GM12878 (cell line): ENCODE measurements around the gene AGRP.

Experiments
- NR2C2 ChIP-seq: IDR thresholded peaks from 2 replicates; pipeline ENCODE4 v1.6.1; 2011; ENCODE audit warnings: borderline replicate concordance, low read depth; ENCODE audit not compliant: control insufficient read depth, insufficient read length
- REST ChIP-seq: IDR thresholded peaks from 2 replicates; pipeline ENCODE4 v1.6.1; 2012; ENCODE audit warnings: mild to moderate bottlenecking, low read depth, low read length
- TCF3 ChIP-seq: IDR thresholded peaks from 2 replicates; pipeline ENCODE4 v1.6.1; 2012; ENCODE audit warnings: low read depth, mild to moderate bottlenecking, low read length, borderline replicate concordance; ENCODE audit not compliant: insufficient read depth
- TF ChIP-seq, protein P1 (sequence below), 3 experiments: IDR thresholded peaks in 2 of 3; conservative IDR thresholded peaks in 1 of 3; 2 replicates each; pipeline ENCODE4 v1.5.1; 2011; ENCODE audit warnings: low read depth in 3 of 3, low read length in 3 of 3, mild to moderate bottlenecking in 3 of 3, control low read depth in 2 of 3, moderate library complexity in 2 of 3, inconsistent platforms in 1 of 3, mixed read lengths in 1 of 3; ENCODE audit not compliant: control insufficient read depth in 2 of 3, insufficient read depth in 1 of 3; ENCODE audit errors: extremely low read depth in 1 of 3

GRCh38 chr16:67504031-67505021, 21.0 kb upstream of the AGRP start:
- TF ChIP-seq TCF3 (no peak), NR2C2 (no peak), REST (no peak)
- TF ChIP-seq, protein P1, sequence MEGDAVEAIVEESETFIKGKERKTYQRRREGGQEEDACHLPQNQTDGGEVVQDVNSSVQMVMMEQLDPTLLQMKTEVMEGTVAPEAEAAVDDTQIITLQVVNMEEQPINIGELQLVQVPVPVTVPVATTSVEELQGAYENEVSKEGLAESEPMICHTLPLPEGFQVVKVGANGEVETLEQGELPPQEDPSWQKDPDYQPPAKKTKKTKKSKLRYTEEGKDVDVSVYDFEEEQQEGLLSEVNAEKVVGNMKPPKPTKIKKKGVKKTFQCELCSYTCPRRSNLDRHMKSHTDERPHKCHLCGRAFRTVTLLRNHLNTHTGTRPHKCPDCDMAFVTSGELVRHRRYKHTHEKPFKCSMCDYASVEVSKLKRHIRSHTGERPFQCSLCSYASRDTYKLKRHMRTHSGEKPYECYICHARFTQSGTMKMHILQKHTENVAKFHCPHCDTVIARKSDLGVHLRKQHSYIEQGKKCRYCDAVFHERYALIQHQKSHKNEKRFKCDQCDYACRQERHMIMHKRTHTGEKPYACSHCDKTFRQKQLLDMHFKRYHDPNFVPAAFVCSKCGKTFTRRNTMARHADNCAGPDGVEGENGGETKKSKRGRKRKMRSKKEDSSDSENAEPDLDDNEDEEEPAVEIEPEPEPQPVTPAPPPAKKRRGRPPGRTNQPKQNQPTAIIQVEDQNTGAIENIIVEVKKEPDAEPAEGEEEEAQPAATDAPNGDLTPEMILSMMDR (IDR thresholded peaks at IDR 0.05 in 2 of 3, conservative IDR thresholded peaks at IDR 0.05 in 1 of 3; ENCODE audit: control insufficient read depth in 2 of 3, extremely low read depth in 1 of 3, insufficient read depth in 1 of 3, low read depth in 3 of 3, low read length in 3 of 3) = no peak
